K562 treated with DMSO at 1 percent for 12 hours (cell line): ENCODE data around the gene THUMPD1. TPM values are rescaled to one million over a fixed set of nuclear protein-coding genes. Genes with fewer than 3 reads are reported as not detected.

Experiments
- total RNA-seq: library from RNA; unstranded; fragments of 300-600 nt; gene quantifications from 2 replicates; pipeline ENCODE4 v1.2.3, GENCODE V29; 2022; ENCODE audit not compliant: insufficient read depth

The THUMPD1 gene, protein sequence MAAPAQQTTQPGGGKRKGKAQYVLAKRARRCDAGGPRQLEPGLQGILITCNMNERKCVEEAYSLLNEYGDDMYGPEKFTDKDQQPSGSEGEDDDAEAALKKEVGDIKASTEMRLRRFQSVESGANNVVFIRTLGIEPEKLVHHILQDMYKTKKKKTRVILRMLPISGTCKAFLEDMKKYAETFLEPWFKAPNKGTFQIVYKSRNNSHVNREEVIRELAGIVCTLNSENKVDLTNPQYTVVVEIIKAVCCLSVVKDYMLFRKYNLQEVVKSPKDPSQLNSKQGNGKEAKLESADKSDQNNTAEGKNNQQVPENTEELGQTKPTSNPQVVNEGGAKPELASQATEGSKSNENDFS
- total RNA-seq: 13.2 and 33.4 TPM in 2 replicates

GRCh38 chr16:20741554-20742285 is at the start of gene THUMPD1:
TSS of gene THUMPD1 (minus strand) at chr16:20741818. CDS start at chr16:20741739, 79 bp downstream.

DNA sequence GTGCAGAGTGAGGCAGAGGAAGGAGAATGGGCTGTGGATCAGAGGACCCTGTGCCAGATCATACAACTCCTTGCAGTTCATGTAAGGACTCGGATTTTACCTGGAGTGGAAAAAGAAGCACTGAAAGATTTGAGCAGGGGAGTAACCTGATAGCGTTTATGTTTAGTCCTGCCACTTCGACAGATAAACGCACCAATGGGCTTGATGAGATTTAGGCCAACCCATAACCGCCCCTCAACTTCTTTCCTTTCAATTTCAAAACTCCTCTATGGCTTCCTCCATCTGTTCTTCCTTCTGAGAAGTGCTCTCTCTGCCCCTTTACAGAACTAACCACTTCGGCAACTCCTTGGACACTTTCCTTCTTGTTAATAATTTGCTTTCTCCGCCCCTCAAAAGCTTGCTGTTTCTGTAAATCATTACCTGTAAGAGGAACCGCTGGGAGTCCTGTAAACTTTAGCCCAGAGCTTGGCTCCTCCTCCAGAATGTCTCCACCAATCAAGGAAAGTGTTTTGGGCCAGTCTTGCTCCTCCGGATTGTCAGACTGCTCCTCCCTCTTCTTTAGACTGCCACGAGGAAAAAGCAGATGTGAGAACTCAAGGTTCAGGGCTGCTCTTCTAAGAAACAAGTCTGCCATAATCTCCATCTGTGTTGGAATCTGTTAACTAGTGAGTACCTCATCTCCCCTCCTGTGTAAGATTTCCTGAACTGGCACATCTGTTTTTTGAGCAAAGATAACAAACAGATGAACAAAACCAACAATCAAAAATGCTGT is 22.0 kb upstream of the THUMPD1 start, which contains the start of gene ACSM3:
Gene ACSM3, plus strand, starts transcription at position 554 of the 772 bp plus-strand sequence. CDS start 6,021 bp downstream, outside the sequence.

Other genes starting within 250 kb of the THUMPD1 start
- 2.5 and 2.6 TPM in 2 replicates for gene ACSM2B, start 165.5 kb downstream of the THUMPD1 start, total RNA-seq
- gene ACSM1, start 44.1 kb downstream of the THUMPD1 start, total RNA-seq: 1.0 and 1.1 TPM in 2 replicates
- 130 and 164 TPM in 2 replicates for gene ACSM3, start 22.2 kb upstream of the THUMPD1 start, total RNA-seq
- 12.5 and 34.9 TPM in 2 replicates for gene ERI2, start 64.7 kb upstream of the THUMPD1 start, total RNA-seq
- 15.6 and 28.1 TPM in 2 replicates for gene REXO5, start 64.7 kb upstream of the THUMPD1 start, total RNA-seq
- 1.9 and 5.3 TPM in 2 replicates for gene DCUN1D3, start 158.5 kb upstream of the THUMPD1 start, total RNA-seq
- gene LYRM1, start 159.0 kb upstream of the THUMPD1 start, total RNA-seq: 34.4 and 48.6 TPM in 2 replicates